Type B pancreatic cell (in vitro differentiated cells): ENCODE results near the gene SRGAP3. TPM values are rescaled to one million over a fixed set of nuclear protein-coding genes. Genes with fewer than 3 reads are reported as not detected.

ENCODE experiments used
- DNase-seq: peaks from one replicate; pipeline ENCODE4 v3.0.0; 2021; ENCODE audit warnings: mixed read lengths; ENCODE audit not compliant: unreplicated experiment; ENCODE audit errors: extremely low spot score
- H3K27ac Mint-ChIP-seq: 2 replicates; pipeline ENCODE4 v1.8.0; 2021; ENCODE audit warnings: mild to moderate bottlenecking, mixed read lengths
- H3K27me3 Mint-ChIP-seq: 2 replicates; pipeline ENCODE4 v1.8.0; 2021; ENCODE audit warnings: mixed read lengths
- H3K36me3 Mint-ChIP-seq: 2 replicates; pipeline ENCODE4 v1.8.0; 2021; ENCODE audit warnings: mixed read lengths
- H3K4me1 Mint-ChIP-seq: one replicate; pipeline ENCODE4 v1.8.0; 2021; ENCODE audit warnings: mixed read lengths; ENCODE audit not compliant: unreplicated experiment
- H3K4me3 Mint-ChIP-seq: 2 replicates; pipeline ENCODE4 v1.8.0; 2021; ENCODE audit warnings: mild to moderate bottlenecking, mixed read lengths
- H3K9me3 Mint-ChIP-seq: 2 replicates; pipeline ENCODE4 v1.8.0; 2021; ENCODE audit warnings: mixed read lengths
- CTCF ChIP-seq: fragments of 200-600 bp; sonication (generic); conservative IDR thresholded peaks from 2 replicates; pipeline ENCODE4 v1.5.0; 2021; ENCODE audit warnings: antibody characterized with exemption, mild to moderate bottlenecking
- total RNA-seq: library from RNA; stranded (reverse); gene quantifications from 2 replicates; pipeline ENCODE4 v1.2.1, GENCODE V29; 2021; ENCODE audit warnings: low replicate concordance

Gene SRGAP3
- total RNA-seq, 1 donor from 2014 or later, result 41.7 TPM

DNA sequence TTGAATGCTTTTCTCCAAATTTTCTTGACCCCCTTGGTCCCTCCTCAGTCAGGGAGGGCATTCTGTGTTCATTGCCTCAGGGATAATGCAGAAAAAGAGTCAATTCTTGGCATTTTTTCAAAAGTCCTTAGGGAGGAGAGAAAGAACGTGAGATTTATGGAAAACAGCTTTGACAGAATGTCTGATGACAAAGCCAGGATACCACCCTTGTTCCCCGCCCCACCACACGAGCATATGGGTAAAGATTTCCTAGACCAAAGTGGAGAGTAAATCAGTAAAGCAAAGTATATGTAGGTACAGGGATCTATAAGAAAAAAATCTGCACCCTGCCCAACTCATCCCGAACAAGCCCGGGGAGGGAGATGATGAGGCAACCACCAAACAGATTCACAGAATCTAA lies 11.2 kb downstream of the SRGAP3 start:
- H3K36me3 Mint-ChIP-seq, result peaks cover 44% of the 10 kb centered on the region

GRCh38 chr3:9233814-9234600 lies 15.4 kb downstream of the SRGAP3 start:
- no peak for TF ChIP-seq CTCF
- no peak for DNase-seq
- Mint-ChIP-seq H3K4me3 (no peak overlapping the region), H3K4me1 (peaks cover 36% of the 10 kb centered on the region), H3K27me3 (no peaks in the 10 kb centered on the region), H3K27ac (no peak overlapping the region), H3K36me3 (peaks cover 35% of the 10 kb centered on the region), H3K9me3 (no peaks in the 10 kb centered on the region)

More for the DNA sequence above, 11.2 kb downstream of the SRGAP3 start:
- TF ChIP-seq CTCF, result no peak
- Mint-ChIP-seq H3K4me1 (peaks cover 43% of the 10 kb centered on the region), H3K9me3 (peaks cover 6% of the 10 kb centered on the region), H3K27ac (no peak overlapping the region), H3K27me3 (no peaks in the 10 kb centered on the region), H3K4me3 (no peak overlapping the region)
- DNase-seq, result no peak

DNA sequence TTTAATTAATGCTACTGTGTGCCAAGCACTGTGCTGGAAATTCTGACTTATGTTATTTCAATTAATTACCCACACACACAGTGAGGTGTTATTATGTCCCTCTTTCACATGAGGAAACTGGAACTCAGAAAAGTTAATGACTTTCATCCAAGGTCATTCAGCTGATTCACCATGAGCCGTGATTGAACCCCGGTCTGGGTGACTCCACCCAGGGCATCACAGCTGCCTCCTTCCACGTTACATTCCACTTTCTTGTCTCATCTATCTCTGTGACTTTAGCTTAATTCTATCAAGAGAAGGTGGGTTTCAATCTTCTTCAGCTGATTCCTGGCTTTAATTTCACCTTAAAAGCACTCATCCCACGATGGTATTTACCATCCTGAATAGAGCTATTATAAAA lies 16.3 kb downstream of the SRGAP3 start:
- no peak overlapping the region for H3K27ac Mint-ChIP-seq
- H3K4me1 Mint-ChIP-seq, result peaks cover 31% of the 10 kb centered on the region
- no peak for DNase-seq
- H3K9me3 Mint-ChIP-seq, result no peaks in the 10 kb centered on the region
- no peak for TF ChIP-seq CTCF
- peaks cover 35% of the 10 kb centered on the region for H3K36me3 Mint-ChIP-seq
- H3K4me3 Mint-ChIP-seq, result no peak overlapping the region
- no peaks in the 10 kb centered on the region for H3K27me3 Mint-ChIP-seq

- DNase-seq, result no peak
- H3K27me3 Mint-ChIP-seq, result no peaks in the 10 kb centered on the region
- no peaks in the 10 kb centered on the region for H3K9me3 Mint-ChIP-seq
- H3K27ac Mint-ChIP-seq, result no peak overlapping the region
- no peak for TF ChIP-seq CTCF
- peaks cover 27% of the 10 kb centered on the region for H3K4me1 Mint-ChIP-seq
- H3K4me3 Mint-ChIP-seq, result no peak overlapping the region
- peaks cover 25% of the 10 kb centered on the region for H3K36me3 Mint-ChIP-seq
Observed at GRCh38 chr3:9231937-9232336, 17.5 kb downstream of the SRGAP3 start.

GRCh38 chr3:9231471-9231870 lies 18.0 kb downstream of the SRGAP3 start:
- no peaks in the 10 kb centered on the region for H3K27me3 Mint-ChIP-seq
- DNase-seq, result no peak
- TF ChIP-seq CTCF, result no peak
- peaks cover 22% of the 10 kb centered on the region for H3K36me3 Mint-ChIP-seq
- no peak overlapping the region for H3K27ac Mint-ChIP-seq
- H3K9me3 Mint-ChIP-seq, result no peaks in the 10 kb centered on the region
- peaks cover 28% of the 10 kb centered on the region for H3K4me1 Mint-ChIP-seq
- H3K4me3 Mint-ChIP-seq, result no peak overlapping the region
